Left ventricle myocardium inferior (tissue), 1 donor: ENCODE data around the gene CCDC187. TPM values are rescaled to one million over a fixed set of nuclear protein-coding genes. Genes with fewer than 3 reads are reported as not detected.

Experiments used
- DNase-seq: peaks from one replicate; pipeline ENCODE4 v3.0.0-alpha.2; 2020
- H3K27ac ChIP-seq: fragments of 200-600 bp; replicated peaks from 2 replicates; pipeline ENCODE4 v1.8.0; 2021
- H3K27me3 ChIP-seq: fragments of 200-600 bp; 2 replicates; pipeline ENCODE4 v1.8.0; 2021; ENCODE audit warnings: low read depth
- H3K36me3 ChIP-seq: fragments of 200-600 bp; 2 replicates; pipeline ENCODE4 v1.8.0; 2021
- H3K4me1 ChIP-seq: fragments of 200-600 bp; 2 replicates; pipeline ENCODE4 v1.8.0; 2021
- H3K4me3 ChIP-seq: fragments of 200-600 bp; 2 replicates; pipeline ENCODE4 v1.8.0; 2021; ENCODE audit warnings: mild to moderate bottlenecking, moderate library complexity
- H3K9me3 ChIP-seq: fragments of 200-600 bp; replicated peaks from 2 replicates; pipeline ENCODE4 v1.8.0; 2021
- CTCF ChIP-seq: fragments of 200-600 bp; IDR thresholded peaks from 2 replicates; pipeline ENCODE4 v1.8.0; 2021; ENCODE audit warnings: antibody characterized with exemption, mild to moderate bottlenecking, borderline replicate concordance
- intact Hi-C: fragments of 100-400 bp; cut with micrococcal nuclease; formaldehyde crosslinking; loops from one replicate; pipeline ENCODE4 v1.11.0; 2022
- total RNA-seq: library from RNA; stranded (reverse); fragmentation: NEBNext Ultra II Directional; extraction: Animal tissue kit (Norgen Biotek cat#: 25700); gene quantifications from one replicate; pipeline ENCODE4 v1.2.1, GENCODE V29; 2021
- donor health status: DM: no; HTN: yes; CAD: no; lungs with severe emphysema.

CCDC187 gene
- total RNA-seq, 1 donor from 2014 or later, result not detected

GRCh38 chr9:136299116-136299515 lies 4.8 kb downstream of the CCDC187 start:
- H3K4me3 ChIP-seq, result no peak overlapping the region
- no peak for TF ChIP-seq CTCF
- peaks cover 51% of the 10 kb centered on the region for H3K27me3 ChIP-seq
- no peaks in the 10 kb centered on the region for H3K36me3 ChIP-seq
- intact Hi-C loops, result no loop called here
- no peaks in the 10 kb centered on the region for H3K4me1 ChIP-seq
- DNase-seq, result no peak
- no peak overlapping the region for H3K27ac ChIP-seq
- no peaks in the 10 kb centered on the region for H3K9me3 ChIP-seq

GRCh38 chr9:136297766-136298735 lies 5.8 kb downstream of the CCDC187 start:
- no peak overlapping the region for H3K4me3 ChIP-seq
- intact Hi-C loops, result no loop called here
- H3K9me3 ChIP-seq, result no peaks in the 10 kb centered on the region
- H3K4me1 ChIP-seq, result no peaks in the 10 kb centered on the region
- no peaks in the 10 kb centered on the region for H3K36me3 ChIP-seq
- H3K27me3 ChIP-seq, result peaks cover 40% of the 10 kb centered on the region
- no peak for DNase-seq
- TF ChIP-seq CTCF, result no peak
- no peak overlapping the region for H3K27ac ChIP-seq

- DNase-seq, result no peak
- TF ChIP-seq CTCF, result no peak
These were observed 6.7 kb downstream of the CCDC187 start for GRCh38 chr9:136297016-136297691.

GRCh38 chr9:136296434-136297015 lies 7.4 kb downstream of the CCDC187 start:
- no peak overlapping the region for H3K4me3 ChIP-seq
- H3K36me3 ChIP-seq, result no peaks in the 10 kb centered on the region
- no peak for DNase-seq
- H3K4me1 ChIP-seq, result no peaks in the 10 kb centered on the region
- no peak overlapping the region for H3K27ac ChIP-seq
- no peaks in the 10 kb centered on the region for H3K9me3 ChIP-seq
- TF ChIP-seq CTCF, result no peak
- peaks cover 36% of the 10 kb centered on the region for H3K27me3 ChIP-seq
- intact Hi-C loops, result no loop called here

More at GRCh38 chr9:136297016-136297691, 6.7 kb downstream of the CCDC187 start:
- Histone ChIP-seq H3K27ac (no peak overlapping the region), H3K4me3 (no peak overlapping the region), H3K27me3 (peaks cover 33% of the 10 kb centered on the region), H3K4me1 (no peaks in the 10 kb centered on the region), H3K36me3 (no peaks in the 10 kb centered on the region), H3K9me3 (no peaks in the 10 kb centered on the region)
- intact Hi-C loops, result no loop called here
